ENCODE measurements around the gene SLC16A7. TPM values are rescaled to one million over a fixed set of nuclear protein-coding genes. Genes with fewer than 3 reads are reported as not detected.

The SLC16A7 gene
- total and polyA plus RNA-seq, 10 of the 15 experiments (the other 5 are each of a cell fraction or from before 2014, with no cell fraction given) = 1.5 to 12.9 (median 6.7) TPM

GRCh38 chr12:59583003-59583712, 12.7 kb upstream of the SLC16A7 start:
- ChIA-PET SMC1A (ENCODE audit: uncharacterized antibody, unreplicated experiment) (no interaction called here), POLR2A (no interaction called here), RAD21 (ENCODE audit: unreplicated experiment) (no interaction called here), CTCF (no interaction called here)
- Histone ChIP-seq H3K9me3 (replicated peaks; ENCODE audit: control insufficient read depth, insufficient read depth, low read length) (no peaks in the 10 kb centered on the region), H3K36me3 (ENCODE audit: control insufficient read depth in 2 of 2, insufficient read depth in 2 of 2, low read length in 1 of 2) (no peaks in the 10 kb centered on the region), H3K27me3 (replicated peaks in 1 of 2; ENCODE audit: control insufficient read depth in 2 of 2, insufficient read depth in 2 of 2, low read length in 1 of 2) (no peaks in the 10 kb centered on the region), H3K9ac (ENCODE audit: control insufficient read depth, insufficient read depth, low read length) (no peak overlapping the region), H3K4me1 (ENCODE audit: control insufficient read depth, insufficient read depth, low read length) (no peaks in the 10 kb centered on the region), H2AFZ (ENCODE audit: control insufficient read depth, low read depth, low read length) (no peak overlapping the region), H3K4me3 (no peak overlapping the region), H4K20me1 (ENCODE audit: control insufficient read depth, insufficient read depth) (no peaks in the 10 kb centered on the region), H3K79me2 (ENCODE audit: control insufficient read depth, insufficient read depth, low read length) (no peaks in the 10 kb centered on the region), H3K4me2 (ENCODE audit: control insufficient read depth, insufficient read depth) (no peak overlapping the region), H3K27ac (ENCODE audit: control insufficient read depth, insufficient read depth) (no peak overlapping the region)
- DNase-seq (ENCODE audit: low read depth, low spot score) (no peak), FAIRE-seq (no peak), ATAC-seq (no peak)
- BruUV-seq (replicated peaks) = no TSS peak
- intact Hi-C loops (cut with micrococcal nuclease; ENCODE audit: unreplicated experiment) = no loop called here
- TF ChIP-seq HDGF (IDR thresholded peaks at IDR 0.05) = no peak
- TF ChIP-seq LARP7 (IDR thresholded peaks at IDR 0.05) = no peak
- TF ChIP-seq FOXM1 (IDR thresholded peaks at IDR 0.05; ENCODE audit: low read depth, low read length) = no peak
- no peak for TF ChIP-seq RFX5 (IDR thresholded peaks at IDR 0.05; ENCODE audit: low read depth, low read length)
- TF ChIP-seq USF2 (IDR thresholded peaks at IDR 0.05; ENCODE audit: borderline replicate concordance, low read depth, low read length) = no peak
- no peak for TF ChIP-seq FOS (IDR thresholded peaks at IDR 0.05; ENCODE audit: borderline replicate concordance, extremely low read depth, insufficient read length)
- TF ChIP-seq PAX5 (IDR thresholded peaks at IDR 0.05; ENCODE audit: borderline replicate concordance, low read depth, low read length) = no peak
- no peak for TF ChIP-seq ZNF622 (IDR thresholded peaks at IDR 0.05)
- no peak for TF ChIP-seq E2F4 (IDR thresholded peaks at IDR 0.05; ENCODE audit: low read depth, low read length)
- TF ChIP-seq PML (IDR thresholded peaks at IDR 0.05; ENCODE audit: low read length) = no peak
- no peak for TF ChIP-seq PRDM15 (CRISPR knock-in tag; IDR thresholded peaks at IDR 0.05)
- TF ChIP-seq NFYB (IDR thresholded peaks at IDR 0.05; ENCODE audit: insufficient read depth, low read depth, low read length) = no peak
- WGBS (ENCODE audit: insufficient coverage, insufficient replicate concordance, low lambda C conversion rate, missing lambda C conversion rate) = 0% methylated on average over 1 of the region's 1 CpG
- in situ Hi-C loops (cut with MboI) = no loop called here
